DOHH2 (cell line): ENCODE results near the gene RARA.

Experiments
- CTCF ChIP-seq: fragments of 200-600 bp; sonication (generic); IDR thresholded peaks from one replicate; pipeline ENCODE4 v1.5.1; 2014; ENCODE audit warnings: antibody characterized with exemption, mild to moderate bottlenecking, low read depth, low read length; ENCODE audit not compliant: poor library complexity, severe bottlenecking
- EZH2phosphoT487 ChIP-seq: fragments of 200-600 bp; sonication (generic); IDR thresholded peaks from 2 replicates; pipeline ENCODE4 v1.6.1; 2017; ENCODE audit warnings: borderline replicate concordance, mild to moderate bottlenecking, antibody characterized with exemption, low read length, moderate library complexity, mixed read lengths

- TF ChIP-seq CTCF (no peak), EZH2phosphoT487 (no peak)
These were observed 40.5 kb downstream of the RARA start for GRCh38 chr17:40349477-40349894.
